Fibroblast of skin of right biceps (primary cell): ENCODE results near the gene CCL3.
A peak's percentile ranks its signal among the peaks of the same experiment; 100 is the strongest.
"Not testable (repeated sequence)": the region's sequence is repeated elsewhere in the genome, so short reads cannot be mapped to it uniquely, and the experiment has no call there.

Source experiments
- DNase-seq: peaks from one replicate; pipeline ENCODE4 v3.0.0-alpha.2; 2013

CCL3 gene

DNA sequence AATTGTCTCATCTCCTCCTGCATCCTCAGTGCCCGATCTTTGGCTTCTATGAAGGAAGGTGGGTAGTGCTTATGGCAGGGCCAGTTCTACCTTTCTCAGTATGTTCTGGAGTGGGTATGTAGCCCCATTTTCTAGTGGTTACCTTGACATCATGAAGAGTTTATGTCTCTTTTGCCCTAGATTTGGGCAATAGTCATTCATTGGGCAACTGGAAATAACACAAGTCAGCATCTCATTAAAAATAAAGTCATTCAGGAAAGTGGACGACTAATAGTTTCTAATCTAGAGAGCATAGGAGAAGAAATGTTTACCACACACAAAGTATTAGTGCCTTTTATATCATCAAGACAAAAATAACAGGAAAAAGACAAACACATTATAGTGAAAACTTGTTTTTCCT, 6.3 kb downstream of the CCL3 start:
- not testable (repeated sequence) for DNase-seq

DNA sequence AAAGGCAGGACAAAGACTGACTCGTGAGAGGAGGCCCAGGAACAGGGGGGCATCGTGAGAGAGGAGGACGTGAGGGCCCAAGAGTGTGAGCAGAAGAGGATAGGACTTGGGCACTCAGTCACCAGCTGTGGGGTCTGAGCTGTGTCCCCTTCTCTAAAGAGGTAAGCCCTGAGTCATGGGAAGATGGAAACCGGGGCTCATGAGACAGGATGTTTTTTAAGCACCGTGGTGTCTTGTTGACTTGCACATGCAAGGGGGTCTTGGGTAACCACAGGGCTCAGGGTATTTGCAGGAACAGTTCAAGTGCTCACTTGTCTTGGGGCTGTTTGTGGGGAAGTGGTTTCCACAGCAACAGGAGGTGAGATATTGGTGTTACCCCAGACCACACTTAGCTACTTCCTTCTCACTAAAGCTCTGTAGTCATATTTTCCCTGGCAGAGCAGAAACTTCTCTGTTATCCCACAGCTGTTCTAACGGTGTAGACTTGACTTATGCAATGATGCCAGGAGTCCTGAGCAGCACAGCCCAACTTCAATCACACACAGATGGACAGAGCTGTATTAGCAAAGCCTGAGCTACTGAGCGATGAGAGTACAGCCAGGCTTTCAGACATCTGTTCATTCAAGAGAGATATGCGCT, 7.3 kb downstream of the CCL3 start:
- not testable (repeated sequence) for DNase-seq

DNA sequence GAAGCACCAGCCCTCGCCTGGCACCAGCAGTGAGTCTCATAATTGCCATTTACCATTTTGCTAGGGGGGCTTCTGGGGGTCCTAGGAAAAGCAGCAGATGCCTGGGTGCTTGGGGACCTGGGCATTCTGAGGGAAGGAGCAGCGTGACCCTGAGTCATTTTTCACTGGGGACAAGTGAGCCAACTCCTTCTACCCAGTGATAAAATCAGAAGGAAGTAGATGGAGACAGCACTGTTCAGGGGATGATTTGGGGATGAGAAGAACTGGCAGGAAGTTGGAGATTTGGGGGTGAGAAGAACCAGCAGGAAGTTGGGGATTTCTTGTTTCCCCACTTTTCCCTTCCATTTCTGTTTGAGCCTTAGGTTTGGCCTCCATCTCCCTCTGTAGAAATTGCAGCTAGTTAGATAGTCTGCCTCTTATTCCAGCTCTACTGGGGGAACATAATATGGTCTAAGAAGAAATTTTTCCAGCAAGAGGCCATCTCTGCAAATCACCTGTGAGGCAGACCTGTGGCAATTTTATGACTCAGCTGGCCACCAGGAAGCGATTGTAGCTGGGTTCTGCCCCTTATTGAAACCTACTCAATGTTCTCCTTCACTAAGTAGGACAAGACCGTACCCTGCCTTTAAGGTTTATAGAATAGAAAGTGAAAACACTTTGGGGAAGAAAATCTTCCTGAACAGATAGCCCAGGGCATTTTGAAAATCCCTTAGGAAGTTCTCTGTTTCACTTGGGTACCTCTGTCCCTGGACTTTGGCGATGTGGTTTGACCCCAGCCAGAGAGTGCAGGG, 8.1 kb downstream of the CCL3 start:
- DNase-seq: not testable (repeated sequence)

DNA sequence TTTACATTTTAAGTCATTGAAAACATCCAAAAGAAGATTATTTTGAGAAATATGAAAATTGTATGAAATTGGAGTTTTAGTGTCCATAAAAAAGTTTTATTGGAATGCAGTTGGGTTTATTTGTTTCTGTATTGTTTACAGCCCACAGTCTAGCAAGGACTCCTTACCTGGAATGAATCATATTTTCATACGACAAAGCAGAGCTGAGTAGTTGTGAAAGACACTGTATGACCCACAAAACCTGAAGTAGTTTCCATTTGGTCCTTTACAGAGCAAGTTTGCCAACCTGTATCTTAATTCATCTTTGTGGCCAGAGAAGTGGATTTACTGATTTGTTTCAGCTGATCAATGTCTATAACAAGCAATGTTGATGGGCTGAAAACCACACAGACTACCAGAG, 15.6 kb downstream of the CCL3 start:
- no peak for DNase-seq

DNA sequence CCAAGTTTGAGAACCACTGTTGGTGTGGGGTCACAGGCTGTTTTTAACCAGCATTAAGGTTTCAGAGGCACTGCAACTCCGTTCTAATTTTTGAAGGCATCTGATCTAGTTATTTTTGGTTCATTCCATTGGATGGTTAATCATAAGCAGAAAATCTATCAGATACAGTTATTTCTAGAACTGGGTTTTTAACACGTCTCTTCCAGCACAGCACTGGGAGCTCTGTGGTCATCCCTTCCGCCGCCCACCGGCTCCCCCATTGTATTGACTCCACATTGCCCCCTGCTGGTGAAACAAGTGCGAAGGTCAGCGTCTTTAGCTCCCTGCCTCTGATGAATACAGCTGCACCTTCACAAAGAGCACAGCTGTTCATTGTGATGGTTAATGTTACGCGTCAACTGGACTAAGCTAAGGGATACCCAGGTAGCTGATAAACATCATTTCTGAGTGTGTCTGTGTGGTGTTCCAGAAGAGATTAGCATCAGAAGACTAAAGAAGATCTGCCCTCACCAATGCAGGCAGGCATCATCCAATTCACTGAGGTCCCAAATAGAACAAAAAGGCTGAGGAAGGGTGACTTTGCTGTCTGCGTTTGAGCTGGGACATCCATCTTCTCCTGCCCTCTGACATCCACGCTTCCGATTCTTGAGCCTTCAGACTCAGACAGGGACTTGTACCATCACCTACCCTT, 17.4 kb downstream of the CCL3 start:
- DNase-seq: peak; percentile 24

DNA sequence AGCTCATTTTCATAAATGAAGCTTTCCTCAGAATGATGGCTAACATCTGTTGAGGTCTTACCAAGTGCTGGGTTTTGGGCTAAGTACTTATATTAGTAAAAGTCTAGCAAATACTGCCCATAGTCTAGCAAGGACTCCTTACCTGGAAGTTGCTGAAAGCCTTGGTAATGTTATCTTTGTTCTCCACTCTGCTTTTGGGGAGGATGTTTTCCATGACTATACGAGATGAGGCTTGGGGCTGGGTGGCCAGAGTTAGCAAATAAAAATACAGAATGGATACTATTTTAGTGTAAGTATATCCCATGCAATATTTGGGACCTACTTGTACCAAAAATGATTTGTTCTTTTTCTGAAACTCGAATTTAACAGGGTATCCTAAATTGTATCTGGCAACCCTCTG, 18.2 kb downstream of the CCL3 start:
- no peak for DNase-seq

DNA sequence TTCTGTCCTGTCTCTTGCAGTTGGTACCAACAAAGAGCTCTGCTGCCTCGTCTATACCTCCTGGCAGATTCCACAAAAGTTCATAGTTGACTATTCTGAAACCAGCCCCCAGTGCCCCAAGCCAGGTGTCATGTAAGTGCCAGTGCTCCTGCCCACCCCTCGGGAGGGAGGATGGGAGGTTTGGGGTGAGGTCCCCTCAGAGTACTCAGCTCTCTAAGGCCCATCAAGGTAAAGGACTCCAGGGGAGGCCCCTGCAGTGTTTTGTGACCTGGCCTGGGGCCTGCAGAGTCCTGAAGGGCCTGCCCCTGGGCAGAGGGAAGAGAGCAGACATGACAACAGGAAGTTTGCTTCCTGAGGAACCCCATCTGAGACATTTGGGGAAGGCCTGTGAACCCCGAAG, 19.5 kb downstream of the CCL3 start:
- DNase-seq: no peak

DNA sequence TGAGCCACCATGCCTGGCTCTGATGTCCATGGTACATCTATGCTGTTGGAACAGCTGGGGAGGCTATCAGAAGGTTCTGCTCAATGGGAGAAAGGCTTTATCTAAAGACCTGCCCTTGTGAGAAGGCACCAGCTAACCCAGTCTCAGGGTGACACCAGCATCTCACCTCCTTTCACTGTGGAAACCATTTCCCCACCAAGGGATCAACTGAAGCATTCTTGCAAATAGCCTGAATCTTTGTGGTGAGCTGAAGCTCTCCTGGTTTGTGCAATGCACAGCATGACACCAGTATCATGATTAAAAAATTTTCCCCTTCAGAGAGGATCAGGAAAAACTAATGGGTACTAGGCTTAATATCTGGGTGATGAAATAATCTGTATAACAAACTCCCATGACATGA, 20.8 kb downstream of the CCL3 start:
- no peak for DNase-seq

DNA sequence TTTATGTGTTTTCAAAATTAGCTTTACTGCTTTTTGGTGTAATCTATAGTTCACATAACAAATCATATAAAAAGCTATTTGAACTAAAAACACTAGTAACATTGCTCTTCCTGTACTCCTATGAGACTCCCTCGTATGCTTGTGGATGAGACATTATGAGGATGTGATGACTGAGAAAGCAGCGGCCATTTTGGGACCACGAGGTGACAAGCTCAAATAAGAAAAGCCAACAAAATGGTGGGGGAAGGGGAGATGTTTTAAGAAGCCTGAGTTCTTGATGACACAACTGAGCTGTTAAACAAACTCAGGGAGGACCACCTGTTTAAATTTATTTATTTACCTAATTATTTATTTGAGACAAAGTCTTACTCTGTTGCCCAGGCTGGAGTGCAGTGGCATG, 21.4 kb downstream of the CCL3 start:
- DNase-seq: no peak

DNA sequence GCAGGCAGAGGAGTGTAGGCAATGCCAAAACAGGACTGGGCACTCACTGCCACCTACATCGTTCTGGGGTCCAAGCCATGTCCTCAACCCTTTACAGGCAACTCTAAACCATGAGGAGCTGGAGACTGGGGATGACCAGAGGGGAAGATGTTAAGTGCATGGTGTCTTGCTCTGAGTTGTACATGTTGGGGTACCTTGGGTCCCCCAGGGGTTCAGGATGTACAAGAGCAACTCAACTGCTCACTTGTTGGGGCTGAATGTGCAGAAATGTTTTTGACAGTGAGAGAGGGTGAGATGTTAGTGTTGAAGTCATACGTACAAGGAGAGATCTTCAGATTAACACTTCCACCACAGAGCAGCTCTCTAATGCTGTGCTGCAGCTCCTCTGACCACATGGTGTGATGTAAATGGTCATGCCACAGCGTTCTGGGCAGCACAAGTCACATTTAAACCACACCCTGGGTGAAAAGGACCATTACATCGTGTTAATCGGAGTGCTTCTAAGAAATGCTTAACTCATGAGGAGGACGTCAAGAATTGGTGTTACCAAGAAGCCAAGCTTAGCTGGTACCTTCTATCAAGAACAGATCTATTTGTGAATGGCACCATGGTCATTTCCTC, 23.5 kb downstream of the CCL3 start:
- DNase-seq: no peak

DNA sequence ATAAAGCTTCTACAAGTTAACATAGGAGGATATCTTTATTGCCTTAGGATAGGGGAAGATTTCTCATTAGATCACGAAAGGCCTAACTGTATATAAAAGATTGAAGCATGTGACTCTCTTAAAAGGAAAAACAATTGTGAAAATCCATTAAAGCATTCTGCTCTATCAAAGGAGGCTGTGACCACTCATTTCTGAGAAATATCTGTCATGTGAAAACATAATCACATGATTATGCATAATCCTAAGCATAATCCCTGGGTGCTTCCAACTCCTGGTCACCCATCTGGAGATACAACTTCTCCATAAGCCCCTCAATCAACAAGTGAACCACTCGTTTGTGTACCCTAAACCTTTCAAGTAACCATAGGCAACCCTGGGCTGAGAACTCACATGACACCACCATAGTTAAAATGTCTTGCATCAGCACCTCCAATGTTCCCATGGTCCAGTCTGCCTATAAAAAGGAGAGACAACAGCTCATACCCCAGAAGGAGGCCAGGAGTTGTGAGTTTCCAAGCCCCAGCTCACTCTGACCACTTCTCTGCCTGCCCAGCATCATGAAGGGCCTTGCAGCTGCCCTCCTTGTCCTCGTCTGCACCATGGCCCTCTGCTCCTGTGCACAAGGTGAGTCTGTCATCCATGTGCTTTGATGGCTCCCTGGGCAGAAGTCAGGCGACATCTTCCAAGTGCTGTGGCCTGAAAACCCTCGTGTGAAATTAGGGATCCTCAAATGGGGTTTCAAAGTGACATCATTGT, 26.0 kb downstream of the CCL3 start, which contains the start of gene CCL18:
Gene CCL18, plus strand, starts transcription at position 487 of the 756 bp plus-strand sequence. Its CDS starts 71 bp downstream, at position 558.
- DNase-seq: no peak

DNA sequence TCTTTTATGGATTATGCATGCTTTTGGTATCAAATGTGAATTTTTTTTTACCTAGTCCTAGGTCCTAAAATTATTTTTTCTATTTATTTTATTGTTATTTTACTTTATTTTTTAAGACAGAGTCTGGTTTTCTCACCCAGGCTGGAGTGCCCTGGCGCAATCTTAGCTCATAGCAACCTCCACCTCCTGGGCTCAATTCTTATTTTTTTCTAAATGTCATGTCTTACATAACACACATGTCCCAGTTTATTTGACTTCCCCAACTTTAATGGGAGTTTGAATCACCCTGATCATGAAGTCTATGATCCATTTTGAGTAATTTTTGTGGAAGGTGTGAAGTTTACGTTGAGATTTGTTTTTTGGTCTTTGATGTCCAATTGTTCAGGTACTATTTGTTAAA, 29.1 kb downstream of the CCL3 start:
- DNase-seq: no peak

DNA sequence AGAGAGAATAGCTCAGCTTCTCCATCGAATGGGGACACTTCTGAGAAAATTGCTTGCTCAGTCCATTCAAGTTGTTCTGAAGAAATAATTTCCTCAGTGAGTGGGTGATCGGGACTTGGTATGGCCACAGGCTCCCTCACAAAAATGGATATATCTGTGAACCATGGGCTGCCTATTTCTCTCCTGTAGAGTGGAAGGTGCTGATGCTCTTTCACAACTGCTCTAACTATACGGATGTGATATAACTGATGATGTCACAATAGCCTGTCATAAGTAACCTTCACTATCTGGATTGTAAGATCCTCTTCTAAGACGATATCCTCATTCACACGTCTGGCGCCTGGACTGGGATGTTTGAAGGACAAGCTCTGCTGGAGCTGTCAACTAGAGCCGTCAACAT, 30.5 kb downstream of the CCL3 start:
- DNase-seq: no peak

DNA sequence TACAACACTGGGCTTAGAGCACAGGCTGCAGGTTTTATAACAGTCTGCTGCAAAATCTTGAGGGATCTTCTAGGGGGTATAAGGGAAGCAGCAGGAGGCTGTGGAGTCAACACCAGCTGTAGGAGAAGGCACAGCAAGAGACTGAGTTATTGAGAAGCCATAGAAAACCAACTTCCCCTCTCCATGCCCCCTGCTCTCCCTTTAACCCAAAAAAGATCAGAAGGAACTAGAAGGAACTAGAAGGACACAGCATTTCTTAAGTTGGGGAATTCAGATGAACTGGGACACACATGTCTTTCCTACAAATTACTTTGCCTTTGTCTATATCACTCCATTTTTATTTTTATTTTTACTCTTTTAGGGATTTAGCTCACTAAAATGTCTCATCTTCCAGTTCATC, 32.0 kb downstream of the CCL3 start:
- no peak for DNase-seq

DNA sequence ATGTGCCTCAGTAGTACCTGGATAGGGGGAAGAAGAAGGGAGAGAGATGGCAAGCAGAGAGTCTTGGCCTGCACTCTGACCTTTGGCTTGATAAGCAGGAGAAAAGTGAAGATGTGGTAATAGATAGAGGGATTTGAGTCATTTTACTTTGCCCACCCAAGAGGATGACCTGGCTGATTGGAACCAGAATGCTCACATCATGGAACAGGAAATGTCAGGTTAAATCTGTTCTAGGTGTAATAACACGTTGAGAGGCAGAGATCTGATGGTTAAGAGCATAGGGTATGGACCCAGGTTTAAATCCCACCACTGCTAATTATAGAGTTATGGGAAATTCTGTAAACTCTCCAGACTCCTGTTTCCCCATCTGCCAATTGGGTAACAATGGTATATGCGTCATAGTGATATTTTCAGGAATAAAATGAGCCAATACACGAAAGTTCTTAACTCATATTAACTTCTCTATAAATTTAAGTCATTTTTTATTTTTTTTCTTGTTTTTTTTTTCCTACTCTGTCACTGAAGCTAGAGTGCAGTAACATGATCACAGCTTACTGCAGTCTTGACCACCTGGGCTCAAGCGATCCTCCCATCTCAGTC, 33.9 kb downstream of the CCL3 start:
- DNase-seq: no peak

DNA sequence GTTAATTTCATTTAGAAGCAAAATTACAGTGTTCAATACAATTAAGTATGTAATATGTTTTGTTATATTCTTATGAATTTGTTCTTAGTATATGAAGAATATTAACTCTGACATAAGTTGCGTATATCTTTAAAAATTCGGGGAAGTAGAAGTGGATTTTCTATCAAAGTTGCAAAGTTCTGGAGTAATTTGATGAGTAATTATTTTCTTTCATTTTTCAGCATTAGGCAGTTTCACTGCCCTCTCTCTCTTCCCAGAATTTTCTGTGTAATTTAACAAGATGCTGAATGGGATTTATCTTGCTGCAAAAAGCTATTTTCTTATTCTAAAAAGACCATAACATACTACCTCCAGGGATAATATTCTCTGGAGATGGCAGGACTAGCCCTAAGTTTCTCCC, 34.8 kb downstream of the CCL3 start:
- DNase-seq: no peak

DNA sequence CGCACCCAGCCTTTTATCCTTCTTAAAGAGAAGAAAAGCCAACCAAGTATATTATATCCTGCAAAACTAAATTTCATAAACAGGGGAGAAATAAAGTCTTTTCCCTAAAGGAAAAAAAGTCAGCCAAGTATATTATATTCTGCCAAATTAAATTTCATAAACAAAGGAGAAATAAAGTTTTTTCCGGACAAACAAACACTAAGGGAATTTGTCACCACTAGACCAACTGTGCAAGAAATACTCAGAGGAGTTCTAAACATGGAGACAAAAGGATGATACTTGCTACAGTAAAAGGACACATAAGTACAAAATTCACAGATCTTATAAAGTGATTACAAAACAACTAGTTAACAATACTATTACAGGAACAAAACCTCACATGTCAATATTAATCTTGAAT, 40.3 kb downstream of the CCL3 start:
- no peak for DNase-seq

DNA sequence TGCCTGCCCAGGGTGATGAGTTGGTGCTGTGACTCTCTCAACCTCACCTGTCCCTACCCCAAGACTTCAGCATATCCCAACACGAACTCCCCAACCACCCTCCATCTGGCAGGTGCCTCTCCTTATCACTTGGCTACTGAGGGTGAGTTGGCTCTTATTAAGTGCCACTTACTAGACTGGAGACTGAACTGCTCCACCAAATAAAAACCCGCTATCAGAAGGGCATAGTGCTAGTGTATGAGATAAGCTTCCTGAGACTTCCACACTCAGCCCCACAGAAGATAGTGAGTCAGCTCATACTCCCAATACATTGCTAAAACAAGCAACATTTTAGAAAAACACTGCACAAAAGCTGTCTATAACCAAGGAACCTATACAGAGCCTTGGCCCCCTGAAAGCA, 41.9 kb downstream of the CCL3 start:
- DNase-seq: no peak
